Type B pancreatic cell (in vitro differentiated cells): ENCODE measurements around the gene MAP4K3. TPM values are rescaled to one million over a fixed set of nuclear protein-coding genes. Genes with fewer than 3 reads are reported as not detected.
A peak's percentile ranks its signal among the peaks of the same experiment; 100 is the strongest.

Experiments
- DNase-seq: peaks from one replicate; pipeline ENCODE4 v3.0.0; 2021; ENCODE audit warnings: mixed read lengths; ENCODE audit not compliant: unreplicated experiment; ENCODE audit errors: extremely low spot score
- H3K27ac Mint-ChIP-seq: 2 replicates; pipeline ENCODE4 v1.8.0; 2021; ENCODE audit warnings: mild to moderate bottlenecking, mixed read lengths
- H3K27me3 Mint-ChIP-seq: 2 replicates; pipeline ENCODE4 v1.8.0; 2021; ENCODE audit warnings: mixed read lengths
- H3K36me3 Mint-ChIP-seq: 2 replicates; pipeline ENCODE4 v1.8.0; 2021; ENCODE audit warnings: mixed read lengths
- H3K4me1 Mint-ChIP-seq: one replicate; pipeline ENCODE4 v1.8.0; 2021; ENCODE audit warnings: mixed read lengths; ENCODE audit not compliant: unreplicated experiment
- H3K4me3 Mint-ChIP-seq: 2 replicates; pipeline ENCODE4 v1.8.0; 2021; ENCODE audit warnings: mild to moderate bottlenecking, mixed read lengths
- H3K9me3 Mint-ChIP-seq: 2 replicates; pipeline ENCODE4 v1.8.0; 2021; ENCODE audit warnings: mixed read lengths
- CTCF ChIP-seq: fragments of 200-600 bp; sonication (generic); conservative IDR thresholded peaks from 2 replicates; pipeline ENCODE4 v1.5.0; 2021; ENCODE audit warnings: antibody characterized with exemption, mild to moderate bottlenecking
- total RNA-seq: library from RNA; stranded (reverse); gene quantifications from 2 replicates; pipeline ENCODE4 v1.2.1, GENCODE V29; 2021; ENCODE audit warnings: low replicate concordance

Gene MAP4K3
- total RNA-seq, 1 donor from 2014 or later: 49.0 TPM

DNA sequence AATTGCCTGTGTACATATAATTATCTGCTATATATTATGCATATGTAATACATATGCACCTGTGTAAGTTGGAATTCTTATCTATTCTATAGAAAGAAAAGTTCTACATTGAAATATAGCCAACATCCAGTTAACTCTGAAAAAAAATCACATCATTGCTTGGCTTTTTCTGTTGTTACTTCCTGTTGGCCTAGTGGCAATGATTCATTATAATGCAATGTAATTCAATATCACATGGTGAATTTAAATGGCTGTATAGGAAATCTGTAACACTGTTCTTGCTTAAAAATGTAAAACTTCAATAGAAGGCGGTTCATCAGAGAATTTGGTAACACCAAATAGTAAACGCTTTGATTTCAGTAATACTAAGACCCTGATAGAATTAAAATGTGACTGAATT, 44.5 kb upstream of the MAP4K3 start:
- H3K27ac Mint-ChIP-seq: no peak overlapping the region
- H3K36me3 Mint-ChIP-seq: peaks cover 11% of the 10 kb centered on the region
- H3K4me1 Mint-ChIP-seq: peaks cover 15% of the 10 kb centered on the region
- TF ChIP-seq CTCF: no peak
- H3K27me3 Mint-ChIP-seq: no peaks in the 10 kb centered on the region
- no peak overlapping the region for H3K4me3 Mint-ChIP-seq
- H3K9me3 Mint-ChIP-seq: peaks cover 5% of the 10 kb centered on the region
- no peak for DNase-seq

DNA sequence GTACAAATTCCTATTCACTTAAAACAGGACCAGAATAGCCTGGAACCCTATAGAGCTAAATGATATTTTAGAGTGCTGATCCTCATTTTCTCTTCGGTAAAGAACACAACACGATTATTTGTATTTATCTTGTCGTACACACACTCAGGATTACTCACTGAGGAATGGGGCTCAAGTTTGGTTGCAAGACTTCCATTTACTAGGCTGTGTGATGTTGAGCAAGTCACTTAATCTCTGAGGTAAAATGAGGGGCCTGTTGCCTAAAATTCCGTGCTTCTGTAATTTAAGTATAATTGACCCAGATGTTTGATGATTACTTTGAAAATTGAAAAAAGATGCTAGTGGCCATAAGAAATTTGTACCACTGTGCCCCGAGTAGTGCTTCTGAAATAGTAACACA, 42.6 kb upstream of the MAP4K3 start:
- Mint-ChIP-seq H3K27ac (no peak overlapping the region), H3K4me3 (no peak overlapping the region)
- DNase-seq: no peak

DNA sequence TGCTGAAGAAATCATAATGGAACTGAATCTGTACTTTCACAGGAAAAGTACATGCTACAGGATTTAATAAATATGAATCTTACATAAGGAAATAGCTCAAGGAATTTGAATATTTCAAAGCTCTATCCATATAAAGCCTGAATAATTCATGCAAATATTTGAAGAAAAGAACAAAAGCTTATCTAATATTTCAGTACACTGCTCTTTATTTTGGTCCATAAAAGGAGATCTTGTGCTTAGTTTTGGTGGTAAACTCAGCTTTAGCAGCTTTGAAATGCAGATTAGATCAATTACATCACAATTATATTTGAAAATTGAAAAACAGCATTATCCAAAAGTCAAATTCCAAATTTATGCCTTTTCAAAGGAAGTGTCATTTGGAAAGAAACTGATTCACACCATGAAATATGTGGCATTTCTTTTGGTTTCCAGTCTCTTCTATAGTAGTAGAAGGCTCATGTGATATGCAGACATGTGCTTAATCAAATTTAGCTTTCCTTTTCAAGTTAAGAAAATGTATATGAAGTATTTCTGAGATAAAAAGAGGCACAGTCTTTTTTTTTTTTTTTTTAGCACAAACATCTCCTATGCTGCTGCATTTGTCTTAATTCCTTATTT, 42.1 kb upstream of the MAP4K3 start:
- peaks cover 7% of the 10 kb centered on the region for H3K4me1 Mint-ChIP-seq
- H3K36me3 Mint-ChIP-seq: peaks cover 11% of the 10 kb centered on the region
- TF ChIP-seq CTCF: no peak
- no peaks in the 10 kb centered on the region for H3K27me3 Mint-ChIP-seq
- no peak for DNase-seq
- H3K27ac Mint-ChIP-seq: no peak overlapping the region
- no peak overlapping the region for H3K4me3 Mint-ChIP-seq
- peaks cover 5% of the 10 kb centered on the region for H3K9me3 Mint-ChIP-seq

More for the DNA sequence above, 42.6 kb upstream of the MAP4K3 start:
- no peak for TF ChIP-seq CTCF
- H3K9me3 Mint-ChIP-seq: peaks cover 5% of the 10 kb centered on the region
- peaks cover 11% of the 10 kb centered on the region for H3K4me1 Mint-ChIP-seq
- H3K36me3 Mint-ChIP-seq: peaks cover 11% of the 10 kb centered on the region
- H3K27me3 Mint-ChIP-seq: no peaks in the 10 kb centered on the region

GRCh38 chr2:39476524-39476923, 39.4 kb upstream of the MAP4K3 start:
- Mint-ChIP-seq H3K4me3 (no peak overlapping the region), H3K4me1 (peaks cover under 1% of the 10 kb centered on the region), H3K9me3 (peaks cover 5% of the 10 kb centered on the region), H3K27me3 (no peaks in the 10 kb centered on the region), H3K27ac (no peak overlapping the region), H3K36me3 (peaks cover 11% of the 10 kb centered on the region)
- TF ChIP-seq CTCF: no peak
- no peak for DNase-seq

DNA sequence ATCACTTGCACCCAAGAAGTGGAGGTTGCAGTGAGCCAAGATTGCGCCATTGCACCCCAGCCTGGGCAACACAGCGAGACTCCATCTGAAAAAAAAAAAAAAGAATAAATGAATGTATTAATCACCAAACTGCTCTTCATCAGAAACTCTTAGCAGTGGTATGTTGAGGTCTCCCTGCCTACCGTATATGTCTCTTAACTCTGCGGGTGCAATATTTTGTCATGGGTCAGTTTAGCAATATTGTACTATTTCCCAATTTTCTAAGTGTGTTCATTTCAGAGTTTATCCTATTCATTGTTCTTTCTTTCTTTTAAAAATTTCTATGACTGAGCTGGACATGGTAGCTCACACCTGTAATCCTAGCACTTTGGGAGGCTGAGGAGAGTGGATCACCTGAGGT, 37.9 kb upstream of the MAP4K3 start:
- H3K4me3 Mint-ChIP-seq: no peak overlapping the region
- H3K9me3 Mint-ChIP-seq: peaks cover 5% of the 10 kb centered on the region
- no peak overlapping the region for H3K27ac Mint-ChIP-seq
- TF ChIP-seq CTCF: no peak
- DNase-seq: no peak
- peaks cover 9% of the 10 kb centered on the region for H3K4me1 Mint-ChIP-seq
- H3K36me3 Mint-ChIP-seq: peaks cover 11% of the 10 kb centered on the region
- no peaks in the 10 kb centered on the region for H3K27me3 Mint-ChIP-seq

GRCh38 chr2:39470580-39470979, 33.5 kb upstream of the MAP4K3 start:
- DNase-seq: no peak
- H3K27ac Mint-ChIP-seq: peak overlapping the region; percentile 71
- no peak for TF ChIP-seq CTCF
- H3K36me3 Mint-ChIP-seq: peaks cover 6% of the 10 kb centered on the region
- peaks cover 35% of the 10 kb centered on the region for H3K4me1 Mint-ChIP-seq
- no peaks in the 10 kb centered on the region for H3K27me3 Mint-ChIP-seq
- peaks cover 4% of the 10 kb centered on the region for H3K9me3 Mint-ChIP-seq
- H3K4me3 Mint-ChIP-seq: no peak overlapping the region
